B cell (primary cell): ENCODE data around the gene C17orf67. TPM values are rescaled to one million over a fixed set of nuclear protein-coding genes. Genes with fewer than 3 reads are reported as not detected.

ENCODE experiments used
- ATAC-seq: fragments of 200-7000 bp; cut with Tn5 transposase; one replicate; pipeline ENCODE4 v1.10.0; 2021; ENCODE audit warnings: low read depth, mild to moderate bottlenecking, moderate number of reproducible peaks, moderate library complexity
- CTCF ChIA-PET: fragments of 350-600 bp; sonication (Branson Sonifier 250); formaldehyde crosslinking; loops from one replicate; lab custom pipeline; 2021; ENCODE audit warnings: antibody characterized with exemption, inconsistent platforms; lab: Charles Lee
- POLR2A ChIA-PET: fragments of 350-600 bp; sonication (Branson Sonifier 250); formaldehyde crosslinking; loops from one replicate; lab custom pipeline; 2021; ENCODE audit warnings: antibody characterized with exemption; lab: Charles Lee
- DNase-seq: peaks from one replicate; pipeline ENCODE4 v3.0.0; 2013
- H2AFZ ChIP-seq: 2 replicates; pipeline ENCODE4 v1.6.1; 2012; ENCODE audit warnings: mild to moderate bottlenecking, low read depth, low read length; ENCODE audit not compliant: insufficient read depth, poor library complexity, severe bottlenecking
- H3K27ac ChIP-seq, 2 donors: 1 replicate in 1 of 2; 2 replicates in 1 of 2; pipeline ENCODE4 v1.5.1; 2012 to 2013; ENCODE audit warnings: low read length in 2 of 2, mild to moderate bottlenecking in 2 of 2, moderate library complexity in 1 of 2
- H3K27me3 ChIP-seq, 4 experiments: fragments of 200-600 bp in 1 of 4; sonication (generic) in 1 of 4; replicated peaks in 1 of 4; 1 replicate in 2 of 4; 2 replicates in 2 of 4; pipeline versions ENCODE4 v1.6.1 to v1.7.0; 2013 to 2016; ENCODE audit warnings: low read length in 3 of 4, mild to moderate bottlenecking in 2 of 4, mixed read lengths in 1 of 4, moderate library complexity in 1 of 4; ENCODE audit not compliant: insufficient read depth in 4 of 4, control insufficient read depth in 3 of 4; ENCODE audit errors: control extremely low read depth in 1 of 4
- H3K36me3 ChIP-seq, 2 experiments: replicated peaks in 1 of 2; 1 replicate in 1 of 2; 2 replicates in 1 of 2; pipeline versions ENCODE4 v1.6.1 to v1.7.1; 2013; ENCODE audit warnings: low read length in 1 of 2; ENCODE audit not compliant: insufficient read depth in 2 of 2, control insufficient read depth in 1 of 2; ENCODE audit errors: control extremely low read depth in 1 of 2, extremely low read depth in 1 of 2
- H3K4me1 ChIP-seq, 2 donors: fragments of 200-600 bp in 1 of 2; sonication (generic) in 1 of 2; 1 replicate in 1 of 2; 2 replicates in 1 of 2; pipeline versions ENCODE4 v1.5.1 to v1.6.1; 2013 to 2017; ENCODE audit warnings: low read length in 2 of 2; ENCODE audit not compliant: control insufficient read depth in 2 of 2, insufficient read depth in 2 of 2
- H3K4me2 ChIP-seq: replicated peaks from 2 replicates; pipeline ENCODE3; 2012; ENCODE audit warnings: mild to moderate bottlenecking, low read depth, low read length; ENCODE audit not compliant: poor library complexity, severe bottlenecking
- H3K4me3 ChIP-seq, 5 experiments: fragments of 200-600 bp in 1 of 5; sonication (generic) in 1 of 5; 1 replicate in 3 of 5; 2 replicates in 2 of 5; pipeline versions ENCODE4 v1.5.1 to v1.7.0; 2011 to 2016; ENCODE audit warnings: low read length in 4 of 5, mild to moderate bottlenecking in 4 of 5, low read depth in 2 of 5, control low read depth in 1 of 5, moderate library complexity in 1 of 5; ENCODE audit not compliant: insufficient read depth in 1 of 5; ENCODE audit errors: control extremely low read depth in 1 of 5, extremely low read depth in 1 of 5
- H3K79me2 ChIP-seq: fragments of 200-600 bp; sonication (generic); one replicate; pipeline ENCODE4 v1.6.0; 2016; ENCODE audit warnings: low read length; ENCODE audit not compliant: control insufficient read depth, insufficient read depth
- H3K9ac ChIP-seq: fragments of 200-600 bp; sonication (generic); 2 replicates; pipeline ENCODE4 v1.6.1; 2017; ENCODE audit warnings: mild to moderate bottlenecking, low read length, moderate library complexity
- H3K9me3 ChIP-seq, 3 donors: one replicate each; pipeline versions ENCODE4 v1.6.1 to v1.7.1; 2013; ENCODE audit warnings: low read length in 2 of 3; ENCODE audit not compliant: control insufficient read depth in 2 of 3, insufficient read depth in 1 of 3; ENCODE audit errors: control extremely low read depth in 1 of 3
- H4K20me1 ChIP-seq: 2 replicates; pipeline ENCODE4 v1.6.0; 2012; ENCODE audit warnings: mild to moderate bottlenecking, low read length; ENCODE audit not compliant: insufficient read depth, control insufficient read depth, poor library complexity, severe bottlenecking
- H3K27ac Mint-ChIP-seq: one replicate; pipeline ENCODE4 v1.8.0; 2021; ENCODE audit warnings: mixed read lengths
- H3K27me3 Mint-ChIP-seq: one replicate; pipeline ENCODE4 v1.8.0; 2021; ENCODE audit warnings: mixed read lengths
- H3K4me1 Mint-ChIP-seq: one replicate; pipeline ENCODE4 v1.8.0; 2021; ENCODE audit warnings: mixed read lengths
- H3K4me3 Mint-ChIP-seq: one replicate; pipeline ENCODE4 v1.8.0; 2021; ENCODE audit warnings: mixed read lengths
- H3K9me3 Mint-ChIP-seq: one replicate; pipeline ENCODE4 v1.8.0; 2022; ENCODE audit warnings: mixed read lengths; ENCODE audit not compliant: insufficient read depth
- CTCF ChIP-seq: fragments of 200-600 bp; IDR thresholded peaks from one replicate; pipeline ENCODE4 v1.8.0; 2022; ENCODE audit warnings: antibody characterized with exemption, mild to moderate bottlenecking
- EZH2 ChIP-seq: IDR thresholded peaks from 2 replicates; pipeline ENCODE4 v1.6.1; 2012; ENCODE audit warnings: borderline replicate concordance, low read depth, mild to moderate bottlenecking, moderate library complexity, low read length; ENCODE audit not compliant: insufficient read depth, poor library complexity, severe bottlenecking
- WGBS: methylation state at CpG from one replicate; pipeline ENCODE4 v1.1.5; 2013; ENCODE audit warnings: missing lambda C conversion rate; ENCODE audit not compliant: insufficient coverage; 5-methylcytosine and 5-hydroxymethylcytosine counted together
- intact Hi-C: fragments of 100-400 bp; cut with micrococcal nuclease; formaldehyde crosslinking; loops from one replicate; pipeline ENCODE4 v1.10.0; 2022
- polyA plus RNA-seq: library from polyadenylated mRNA; depleted of rRNA; stranded (reverse); fragments of >200 nt; gene quantifications from 2 replicates; pipeline ENCODE4 v1.2.3, GENCODE V29; 2012
- total RNA-seq, 2 donors: library from RNA; stranded (reverse); fragments of 120-200 nt in 1 of 2; gene quantifications; 1 replicate in 1 of 2; 2 replicates in 1 of 2; pipeline versions ENCODE4 v1.2.3 to v1.2.4, GENCODE V29; 2013 to 2022

The C17orf67 gene
- total and polyA plus RNA-seq, 2 donors (not counting 1 experiment from before 2014, with no cell fraction given), result 5.0 to 10.0 TPM

GRCh38 chr17:56823848-56824247, 9.9 kb downstream of the C17orf67 start:
- H3K36me3 ChIP-seq, result peaks cover 0 to 7% of the 10 kb centered on the region in 2 experiments
- H3K27ac ChIP-seq, result no peak overlapping the region
- no peak for DNase-seq
- intact Hi-C loops, result no loop called here
- Mint-ChIP-seq H3K4me1 (peaks cover 6% of the 10 kb centered on the region), H3K4me3 (no peak overlapping the region), H3K27ac (no peak overlapping the region), H3K27me3 (no peaks in the 10 kb centered on the region), H3K9me3 (no peaks in the 10 kb centered on the region)
- no peak overlapping the region for H3K4me3 ChIP-seq
- WGBS, result 100% methylated on average over 1 of the region's 2 CpGs
- POLR2A ChIA-PET, result no interaction called here
- no peaks in the 10 kb centered on the region for H4K20me1 ChIP-seq
- H3K27me3 ChIP-seq, result no peaks in the 10 kb centered on the region
- ATAC-seq, result no peak
- H3K9me3 ChIP-seq, result no peaks in the 10 kb centered on the region
- H3K4me2 ChIP-seq, result no peak overlapping the region
- TF ChIP-seq CTCF (no peak), EZH2 (no peak)
- H2AFZ ChIP-seq, result no peak overlapping the region
- peaks cover 33% of the 10 kb centered on the region for H3K79me2 ChIP-seq
- CTCF ChIA-PET, result interaction anchor here (0.8 to 1.9 kb wide), 3 partner anchors 9 to 116 kb away, joined by 3 to 7 read pairs (median 4); no protein-coding TSS in a partner anchor
- H3K4me1 ChIP-seq, result peaks cover 3 to 6% of the 10 kb centered on the region in 2 donors
- no peak overlapping the region for H3K9ac ChIP-seq

GRCh38 chr17:56822725-56823124, 11.0 kb downstream of the C17orf67 start:
- Histone ChIP-seq H3K27ac (no peak overlapping the region), H2AFZ (no peak overlapping the region), H3K4me2 (no peak overlapping the region), H3K4me1 (peaks cover 3 to 6% of the 10 kb centered on the region in 2 donors), H3K9ac (no peak overlapping the region), H3K36me3 (peaks cover 0 to 7% of the 10 kb centered on the region in 2 experiments), H4K20me1 (no peaks in the 10 kb centered on the region), H3K27me3 (no peaks in the 10 kb centered on the region), H3K4me3 (no peak overlapping the region), H3K9me3 (no peaks in the 10 kb centered on the region), H3K79me2 (peaks cover 24% of the 10 kb centered on the region)
- ChIA-PET POLR2A (no interaction called here), CTCF (interaction anchor here (0.8 to 7.4 kb wide), 2 partner anchors 113 to 119 kb away, joined by 4 to 151 read pairs; no protein-coding TSS in a partner anchor)
- no peak for ATAC-seq
- DNase-seq, result no peak
- Mint-ChIP-seq H3K4me3 (no peak overlapping the region), H3K27me3 (no peaks in the 10 kb centered on the region), H3K9me3 (no peaks in the 10 kb centered on the region), H3K4me1 (peaks cover 4% of the 10 kb centered on the region), H3K27ac (no peak overlapping the region)
- intact Hi-C loops, result no loop called here
- TF ChIP-seq EZH2 (no peak), CTCF (no peak)
- WGBS, result 62% methylated on average over 2 of the region's 5 CpGs
